Measurements from ENCODE around the gene POGLUT2. TPM values are rescaled to one million over a fixed set of nuclear protein-coding genes. Genes with fewer than 3 reads are reported as not detected.

Gene POGLUT2
- total and polyA plus RNA-seq, 10 of the 15 experiments (the other 5 are each of a cell fraction or from before 2014, with no cell fraction given) = 2.9 to 11.3 (median 7.6) TPM

GRCh38 chr13:102825921-102826706 lies 27.3 kb upstream of the POGLUT2 start:
- no peaks in the 10 kb centered on the region for H3K9me3 ChIP-seq (replicated peaks; ENCODE audit: control insufficient read depth, insufficient read depth, low read length)
- CTCF ChIA-PET = interaction anchor here (1.5 kb wide), 1 partner anchor 12 kb away, joined by 3 read pairs; no protein-coding TSS in a partner anchor
- no peak overlapping the region for H3K27ac ChIP-seq (ENCODE audit: control insufficient read depth, insufficient read depth)
- H3K79me2 ChIP-seq (ENCODE audit: control insufficient read depth, insufficient read depth, low read length) = no peaks in the 10 kb centered on the region
- H3K4me1 ChIP-seq (ENCODE audit: control insufficient read depth, insufficient read depth, low read length) = no peaks in the 10 kb centered on the region
- RAD21 ChIA-PET (ENCODE audit: unreplicated experiment) = no interaction called here
- POLR2A ChIA-PET = no interaction called here
- H2AFZ ChIP-seq (ENCODE audit: control insufficient read depth, low read depth, low read length) = no peak overlapping the region
- no peaks in the 10 kb centered on the region for H4K20me1 ChIP-seq (ENCODE audit: control insufficient read depth, insufficient read depth)
- H3K36me3 ChIP-seq (ENCODE audit: control insufficient read depth in 2 of 2, insufficient read depth in 2 of 2, low read length in 1 of 2) = peaks cover 0 to 14% of the 10 kb centered on the region in 2 experiments; a peak in 3 of 4 replicates
- no peak for ATAC-seq
- no peak for DNase-seq (ENCODE audit: low read depth, low spot score)
- H3K4me3 ChIP-seq = no peak overlapping the region
- H3K4me2 ChIP-seq (ENCODE audit: control insufficient read depth, insufficient read depth) = no peak overlapping the region
- in situ Hi-C loops (cut with MboI) = no loop called here
- WGBS (ENCODE audit: insufficient coverage, insufficient replicate concordance, low lambda C conversion rate, missing lambda C conversion rate) = 91% methylated on average over 8 of the region's 8 CpGs
- SMC1A ChIA-PET (ENCODE audit: uncharacterized antibody, unreplicated experiment) = no interaction called here
- H3K27me3 ChIP-seq (replicated peaks in 1 of 2; ENCODE audit: control insufficient read depth in 2 of 2, insufficient read depth in 2 of 2, low read length in 1 of 2) = no peaks in the 10 kb centered on the region
- TF ChIP-seq TBL1XR1 (IDR thresholded peaks at IDR 0.05; ENCODE audit: low read depth, low read length) (no peak), YY1 (IDR thresholded peaks at IDR 0.05; ENCODE audit: low read depth, low read length) (no peak), NFYA (IDR thresholded peaks at IDR 0.05; ENCODE audit: borderline replicate concordance, low read depth, low read length) (no peak), ZZZ3 (IDR thresholded peaks at IDR 0.05; ENCODE audit: control insufficient read depth, insufficient read length, low read depth) (no peak), SMAD5 (IDR thresholded peaks at IDR 0.05; ENCODE audit: low read depth) (no peak), ZBTB4 (CRISPR knock-in tag; IDR thresholded peaks at IDR 0.05) (no peak), ZNF274 (IDR thresholded peaks at IDR 0.05; ENCODE audit: insufficient read depth, insufficient read length) (no peak), NR2F1 (conservative IDR thresholded peaks at IDR 0.05) (no peak), ATF7 (IDR thresholded peaks at IDR 0.05; ENCODE audit: low read depth) (no peak), RAD21 (IDR thresholded peaks at IDR 0.05; ENCODE audit: insufficient read depth, low read depth, low read length) (no peak), JUND (IDR thresholded peaks at IDR 0.05; ENCODE audit: low read depth, low read length) (no peak), CUX1 (IDR thresholded peaks at IDR 0.05; ENCODE audit: insufficient replicate concordance, low read depth, low read length) (no peak)
- BruUV-seq (replicated peaks) = no TSS peak
- FAIRE-seq = no peak
- no peak overlapping the region for H3K9ac ChIP-seq (ENCODE audit: control insufficient read depth, insufficient read depth, low read length)
- intact Hi-C loops (cut with micrococcal nuclease; ENCODE audit: unreplicated experiment) = no loop called here
